22Rv1 (cell line): ENCODE measurements around the gene STAB1.

Experiments used
- CTCF ChIP-seq: fragments of 450-650 bp; IDR thresholded peaks from 2 replicates; pipeline ENCODE4 v1.5.1; 2017; ENCODE audit warnings: mild to moderate bottlenecking
- ZFX ChIP-seq: fragments of 450-650 bp; IDR thresholded peaks from 2 replicates; pipeline ENCODE4 v1.6.1; 2017; ENCODE audit warnings: antibody characterized with exemption, borderline replicate concordance

- no peak for TF ChIP-seq CTCF
- TF ChIP-seq ZFX = no peak
These were observed 26.9 kb downstream of the STAB1 start for GRCh38 chr3:52521881-52522650.
